Kidney epithelial cell (primary cell): ENCODE measurements around the gene TAL1. TPM values are rescaled to one million over a fixed set of nuclear protein-coding genes. Genes with fewer than 3 reads are reported as not detected.

Experiments
- DNase-seq: peaks from one replicate; pipeline ENCODE4 v3.0.0-alpha.2; 2010; ENCODE audit warnings: low read depth
- H3K27me3 ChIP-seq: 2 replicates; pipeline ENCODE4 v1.6.0; 2011; ENCODE audit warnings: low read length; ENCODE audit not compliant: control insufficient read depth, insufficient read depth
- H3K36me3 ChIP-seq: 2 replicates; pipeline ENCODE4 v1.5.1; 2011; ENCODE audit warnings: low read length; ENCODE audit not compliant: control insufficient read depth, insufficient read depth
- H3K4me3 ChIP-seq: 2 replicates; pipeline ENCODE4 v1.5.1; 2011; ENCODE audit warnings: low read depth, mild to moderate bottlenecking, control low read depth, low read length
- total RNA-seq: library from RNA; depleted of rRNA; stranded (reverse); fragments of >200 nt; gene quantifications from 2 replicates; pipeline ENCODE4 v1.2.3, GENCODE V29; 2015
- TF ChIP-seq, protein P1 (sequence below): IDR thresholded peaks from 2 replicates; pipeline ENCODE4 v1.5.1; 2011; ENCODE audit warnings: mild to moderate bottlenecking, moderate library complexity, low read length, control low read depth, inconsistent platforms; ENCODE audit not compliant: insufficient read depth, poor library complexity, severe bottlenecking

TAL1 gene
- total RNA-seq, 1 donor from 2014 or later, result 0.71 TPM

DNA sequence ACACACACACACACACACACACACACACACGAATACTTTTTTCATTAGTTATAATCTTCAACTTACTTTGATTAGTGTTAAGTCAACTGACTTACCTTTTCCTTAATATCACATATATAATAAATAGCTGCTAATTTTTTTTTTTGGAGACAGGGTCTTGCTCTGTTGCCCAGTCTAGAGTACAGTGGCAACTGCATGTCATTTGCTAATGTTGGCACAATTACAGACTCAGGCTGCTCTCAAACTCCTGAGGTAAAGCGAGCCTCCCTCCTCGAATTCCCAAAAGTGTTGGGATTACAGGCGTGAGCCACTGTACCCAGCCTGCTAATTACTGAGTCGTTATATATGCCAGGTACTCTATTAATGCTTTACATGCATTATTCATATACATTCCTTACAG, 20.8 kb upstream of the TAL1 start:
- no peak for DNase-seq
- TF ChIP-seq, protein P1, sequence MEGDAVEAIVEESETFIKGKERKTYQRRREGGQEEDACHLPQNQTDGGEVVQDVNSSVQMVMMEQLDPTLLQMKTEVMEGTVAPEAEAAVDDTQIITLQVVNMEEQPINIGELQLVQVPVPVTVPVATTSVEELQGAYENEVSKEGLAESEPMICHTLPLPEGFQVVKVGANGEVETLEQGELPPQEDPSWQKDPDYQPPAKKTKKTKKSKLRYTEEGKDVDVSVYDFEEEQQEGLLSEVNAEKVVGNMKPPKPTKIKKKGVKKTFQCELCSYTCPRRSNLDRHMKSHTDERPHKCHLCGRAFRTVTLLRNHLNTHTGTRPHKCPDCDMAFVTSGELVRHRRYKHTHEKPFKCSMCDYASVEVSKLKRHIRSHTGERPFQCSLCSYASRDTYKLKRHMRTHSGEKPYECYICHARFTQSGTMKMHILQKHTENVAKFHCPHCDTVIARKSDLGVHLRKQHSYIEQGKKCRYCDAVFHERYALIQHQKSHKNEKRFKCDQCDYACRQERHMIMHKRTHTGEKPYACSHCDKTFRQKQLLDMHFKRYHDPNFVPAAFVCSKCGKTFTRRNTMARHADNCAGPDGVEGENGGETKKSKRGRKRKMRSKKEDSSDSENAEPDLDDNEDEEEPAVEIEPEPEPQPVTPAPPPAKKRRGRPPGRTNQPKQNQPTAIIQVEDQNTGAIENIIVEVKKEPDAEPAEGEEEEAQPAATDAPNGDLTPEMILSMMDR, result no peak
- no peak overlapping the region for H3K4me3 ChIP-seq
- H3K27me3 ChIP-seq, result no peaks in the 10 kb centered on the region
- H3K36me3 ChIP-seq, result peaks cover 2% of the 10 kb centered on the region

DNA sequence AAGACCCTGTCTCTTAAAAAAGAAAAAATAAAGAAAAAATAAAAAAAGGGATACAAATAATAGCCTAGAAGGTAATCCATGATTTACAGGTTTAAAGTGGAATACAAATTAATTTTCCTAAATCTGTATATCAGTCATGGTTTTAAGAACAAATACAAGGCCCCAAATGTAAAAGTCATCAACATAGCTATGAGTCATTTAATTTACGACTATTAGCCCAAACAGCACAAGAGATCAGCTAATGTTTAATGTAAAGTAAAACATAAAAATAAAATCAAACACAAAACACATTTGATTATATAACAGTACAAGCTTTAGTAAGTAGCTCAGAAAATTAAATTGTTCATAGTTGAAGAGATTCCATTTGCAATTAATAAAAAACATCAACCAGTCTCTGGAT, 20.3 kb upstream of the TAL1 start:
- no peaks in the 10 kb centered on the region for H3K27me3 ChIP-seq
- TF ChIP-seq, protein P1, result no peak
- H3K36me3 ChIP-seq, result peaks cover 2% of the 10 kb centered on the region
- no peak for DNase-seq
- no peak overlapping the region for H3K4me3 ChIP-seq

DNA sequence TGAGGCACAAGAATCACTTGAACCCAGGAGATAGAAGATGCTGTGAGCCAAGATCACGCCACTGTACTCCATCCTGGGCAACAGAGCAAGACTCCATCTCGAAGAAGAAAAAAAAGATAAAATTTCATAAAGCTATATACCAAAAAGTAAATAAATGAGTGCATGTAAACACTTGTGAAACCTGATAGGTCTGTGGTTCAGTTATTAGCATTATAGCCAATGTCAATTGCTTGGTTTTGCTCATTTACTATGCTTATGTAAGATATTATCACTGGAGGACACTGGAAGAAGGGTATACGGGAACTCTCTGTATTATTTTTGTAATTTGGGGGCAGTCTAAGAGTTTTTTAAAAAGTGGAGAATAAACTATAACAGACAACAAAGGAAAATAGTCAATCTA, 17.7 kb upstream of the TAL1 start:
- H3K4me3 ChIP-seq, result no peak overlapping the region
- H3K27me3 ChIP-seq, result no peaks in the 10 kb centered on the region
- no peaks in the 10 kb centered on the region for H3K36me3 ChIP-seq
- DNase-seq, result no peak
- TF ChIP-seq, protein P1, result no peak

DNA sequence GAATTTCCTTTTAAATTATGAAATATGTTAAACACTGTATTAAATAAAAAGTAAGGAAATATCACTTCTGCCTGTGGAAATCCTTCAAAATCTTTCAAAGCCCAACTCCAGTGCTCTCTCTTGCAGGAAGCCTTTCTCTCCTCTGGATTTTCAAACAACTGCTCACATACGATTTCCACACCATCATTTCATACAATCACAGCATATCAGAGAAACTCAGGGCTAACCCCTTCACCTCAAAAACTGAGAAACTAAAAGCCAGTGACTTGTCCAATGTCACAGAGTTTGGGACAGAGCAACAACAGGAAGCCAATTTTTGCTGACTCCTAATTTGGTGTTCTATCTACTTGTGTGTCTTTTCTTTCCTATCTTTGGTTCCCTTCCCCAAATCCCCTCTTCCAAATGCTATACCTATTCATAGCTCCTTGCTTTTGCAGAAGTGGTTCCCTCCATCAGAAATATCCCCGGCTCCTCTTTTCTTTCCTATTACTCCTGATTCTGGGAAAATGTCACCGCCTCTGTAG, 12.4 kb upstream of the TAL1 start:
- TF ChIP-seq, protein P1, result no peak
- no peak for DNase-seq
- H3K36me3 ChIP-seq, result no peaks in the 10 kb centered on the region
- no peaks in the 10 kb centered on the region for H3K27me3 ChIP-seq
- no peak overlapping the region for H3K4me3 ChIP-seq

DNA sequence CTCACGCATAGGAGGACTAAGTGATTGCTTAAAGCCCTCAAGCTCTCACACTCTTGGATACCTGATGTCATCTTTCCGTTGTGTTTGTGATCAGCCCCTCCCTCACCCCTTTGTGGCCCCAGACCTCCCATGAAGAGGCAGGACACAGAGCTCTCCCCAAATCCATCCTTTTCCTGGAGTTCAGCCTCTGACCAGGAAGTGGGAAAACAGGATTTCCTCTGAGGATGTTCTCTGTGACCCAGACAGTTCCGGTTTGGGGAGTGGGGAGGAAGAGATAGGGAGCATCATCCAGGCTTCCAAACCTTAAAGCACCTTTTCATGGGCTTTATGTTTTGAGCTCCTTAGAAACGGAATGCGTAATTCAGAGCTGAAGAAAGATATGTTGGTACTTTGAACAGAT, 11.9 kb upstream of the TAL1 start:
- TF ChIP-seq, protein P1, result no peak
- no peaks in the 10 kb centered on the region for H3K27me3 ChIP-seq
- H3K4me3 ChIP-seq, result no peak overlapping the region
- no peaks in the 10 kb centered on the region for H3K36me3 ChIP-seq
- DNase-seq, result no peak

DNA sequence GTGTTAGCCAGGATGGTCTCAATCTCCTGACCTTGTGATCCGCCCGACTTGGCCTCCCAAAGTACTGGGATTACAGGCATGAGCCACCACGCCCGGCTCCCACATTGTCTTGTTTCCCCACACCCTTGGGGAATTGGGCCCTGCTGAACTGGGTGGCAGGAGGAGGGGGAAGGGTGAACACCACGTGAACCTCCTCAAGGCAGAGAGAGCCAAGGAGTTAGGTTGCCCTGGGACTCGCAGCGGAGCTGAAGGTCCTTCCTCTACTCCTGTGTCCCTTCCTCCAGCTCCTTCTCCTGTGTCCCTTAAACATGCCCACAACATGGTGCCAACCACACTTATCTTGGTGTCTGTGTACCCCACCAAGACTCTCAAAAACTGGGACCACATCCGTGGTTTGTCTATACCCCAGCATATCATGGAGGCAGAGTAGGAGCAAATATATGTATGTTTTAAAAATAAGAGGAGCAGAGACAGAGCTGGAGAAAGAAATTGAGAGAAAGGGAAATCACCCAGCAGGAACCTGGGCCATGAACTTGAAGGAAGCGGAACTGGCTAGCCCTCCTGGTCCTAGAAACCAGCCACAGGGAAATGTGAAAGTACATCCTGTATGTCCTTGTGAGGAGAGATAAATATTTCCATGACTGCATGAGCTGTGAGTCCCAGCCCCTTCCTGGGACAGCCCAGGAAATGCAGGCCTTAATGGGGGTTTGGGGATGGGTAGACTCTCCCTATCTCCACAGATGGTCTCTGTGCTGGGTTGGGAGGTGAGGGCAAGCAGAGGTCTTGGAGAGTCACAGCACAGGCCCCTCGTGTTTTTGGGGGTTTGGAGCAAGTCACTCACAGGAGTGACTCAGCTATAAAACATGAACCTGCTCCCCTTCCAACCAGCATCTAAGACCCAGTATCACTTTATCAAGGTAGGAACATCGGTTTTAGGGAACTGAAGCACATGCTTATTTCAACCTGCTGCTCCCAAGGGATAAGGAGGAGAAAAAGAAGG, 9.4 kb upstream of the TAL1 start:
- TF ChIP-seq, protein P1, result no peak

More for the DNA sequence above, 9.4 kb upstream of the TAL1 start:
- DNase-seq, result no peak
- Histone ChIP-seq H3K27me3 (no peaks in the 10 kb centered on the region), H3K36me3 (no peaks in the 10 kb centered on the region), H3K4me3 (no peak overlapping the region)
